H9 (cell line): ENCODE measurements around the gene PRKRA. TPM values are rescaled to one million over a fixed set of nuclear protein-coding genes. Genes with fewer than 3 reads are reported as not detected.

Experiments
- DNase-seq: peaks from one replicate; pipeline ENCODE4 v3.0.0-alpha.2; 2017
- H2AFZ ChIP-seq: one replicate; pipeline ENCODE4 v1.6.1; 2013; ENCODE audit warnings: mild to moderate bottlenecking, low read length, control low read depth, moderate library complexity
- H2AK5ac ChIP-seq: 2 replicates; pipeline ENCODE4 v1.6.1; 2013; ENCODE audit warnings: low read length, control low read depth, mixed read lengths; ENCODE audit not compliant: insufficient read length
- H2BK120ac ChIP-seq: one replicate; pipeline ENCODE4 v1.6.1; 2013; ENCODE audit warnings: low read depth, mild to moderate bottlenecking, low read length, control low read depth, inconsistent platforms; ENCODE audit not compliant: poor library complexity, severe bottlenecking
- H2BK12ac ChIP-seq: 2 replicates; pipeline ENCODE4 v1.6.1; 2013; ENCODE audit warnings: low read length, control low read depth, mixed read lengths, low read depth; ENCODE audit not compliant: insufficient read length
- H2BK15ac ChIP-seq: 2 replicates; pipeline ENCODE4 v1.6.1; 2013; ENCODE audit warnings: low read depth, low read length, control low read depth
- H2BK20ac ChIP-seq: one replicate; pipeline ENCODE4 v1.6.1; 2013; ENCODE audit warnings: low read depth, mild to moderate bottlenecking, low read length, control low read depth, inconsistent platforms; ENCODE audit not compliant: poor library complexity, severe bottlenecking
- H2BK5ac ChIP-seq: 2 replicates; pipeline ENCODE4 v1.6.1; 2013; ENCODE audit warnings: low read length, control low read depth, mixed read lengths; ENCODE audit not compliant: insufficient read length
- H3K14ac ChIP-seq: 2 replicates; pipeline ENCODE4 v1.6.1; 2013; ENCODE audit warnings: low read length, control low read depth; ENCODE audit not compliant: insufficient read depth
- H3K18ac ChIP-seq: 2 replicates; pipeline ENCODE4 v1.6.1; 2013; ENCODE audit warnings: low read depth, mild to moderate bottlenecking, mixed read lengths, low read length, control low read depth; ENCODE audit not compliant: insufficient read length
- H3K23ac ChIP-seq: 2 replicates; pipeline ENCODE4 v1.6.1; 2013; ENCODE audit warnings: low read length, control low read depth, mixed read lengths, low read depth; ENCODE audit not compliant: insufficient read length
- H3K23me2 ChIP-seq: 2 replicates; pipeline ENCODE4 v1.6.1; 2013; ENCODE audit warnings: low read depth, mild to moderate bottlenecking, mixed read lengths, low read length, control low read depth; ENCODE audit not compliant: insufficient read length, poor library complexity, severe bottlenecking
- H3K27ac ChIP-seq: 2 replicates; pipeline ENCODE4 v1.5.1; 2013; ENCODE audit warnings: low read length, control low read depth, mixed read lengths, low read depth; ENCODE audit not compliant: insufficient read length
- H3K27me3 ChIP-seq: 2 replicates; pipeline ENCODE4 v1.6.1; 2013; ENCODE audit warnings: low read length, control low read depth, inconsistent platforms; ENCODE audit not compliant: insufficient read depth
- H3K4ac ChIP-seq: 2 replicates; pipeline ENCODE4 v1.6.1; 2013; ENCODE audit warnings: low read depth, mild to moderate bottlenecking, control low read depth, inconsistent platforms, low read length, moderate library complexity
- H3K4me1 ChIP-seq: 2 replicates; pipeline ENCODE4 v1.6.1; 2013; ENCODE audit warnings: low read length, control low read depth, inconsistent platforms; ENCODE audit not compliant: insufficient read depth
- H3K4me2 ChIP-seq: 2 replicates; pipeline ENCODE4 v1.6.1; 2013; ENCODE audit warnings: low read length, control low read depth, mixed read lengths; ENCODE audit not compliant: insufficient read length, insufficient read depth
- H3K56ac ChIP-seq: 2 replicates; pipeline ENCODE4 v1.6.1; 2013; ENCODE audit warnings: low read depth, mild to moderate bottlenecking, mixed read lengths, low read length, control low read depth; ENCODE audit not compliant: insufficient read length
- H3K79me1 ChIP-seq: 2 replicates; pipeline ENCODE4 v1.6.1; 2013; ENCODE audit warnings: low read depth, mild to moderate bottlenecking, moderate library complexity, low read length, control low read depth, inconsistent platforms; ENCODE audit not compliant: insufficient read depth, poor library complexity, severe bottlenecking
- H3K79me2 ChIP-seq: 2 replicates; pipeline ENCODE4 v1.6.1; 2013; ENCODE audit warnings: low read length, control low read depth, inconsistent platforms; ENCODE audit not compliant: insufficient read depth
- H3K9ac ChIP-seq: 2 replicates; pipeline ENCODE4 v1.6.1; 2013; ENCODE audit warnings: low read length, control low read depth, mixed read lengths; ENCODE audit not compliant: insufficient read length; ENCODE audit errors: extremely low read depth
- H3K9me3 ChIP-seq: one replicate; pipeline ENCODE4 v1.6.1; 2013; ENCODE audit warnings: low read depth, low read length, inconsistent platforms; ENCODE audit not compliant: control insufficient read depth
- H3T11ph ChIP-seq: one replicate; pipeline ENCODE4 v1.6.1; 2013; ENCODE audit warnings: mild to moderate bottlenecking, low read length, control low read depth, inconsistent platforms
- H4K20me1 ChIP-seq: one replicate; pipeline ENCODE4 v1.6.1; 2013; ENCODE audit not compliant: control insufficient read depth, insufficient read length, insufficient read depth
- H4K5ac ChIP-seq: 2 replicates; pipeline ENCODE4 v1.6.1; 2013; ENCODE audit warnings: low read depth, mild to moderate bottlenecking, mixed read lengths, low read length, control low read depth; ENCODE audit not compliant: insufficient read length
- H4K8ac ChIP-seq: replicated peaks from 2 replicates; pipeline ENCODE4 v1.6.1; 2013; ENCODE audit warnings: low read length, control low read depth, mixed read lengths, low read depth; ENCODE audit not compliant: insufficient read length
- H4K91ac ChIP-seq: 2 replicates; pipeline ENCODE4 v1.6.1; 2013; ENCODE audit warnings: low read depth, mild to moderate bottlenecking, moderate library complexity, mixed read lengths, low read length, control low read depth; ENCODE audit not compliant: insufficient read length
- H3K27ac Mint-ChIP-seq, 3 experiments: 2 replicates in 2 of 3; 3 replicates in 1 of 3; pipeline ENCODE4 v1.8.0; 2020 to 2021; ENCODE audit warnings: mixed read lengths in 3 of 3, mild to moderate bottlenecking in 1 of 3, moderate library complexity in 1 of 3
- H3K27me3 Mint-ChIP-seq: 2 replicates; pipeline ENCODE4 v1.8.0; 2021; ENCODE audit warnings: low read depth, mild to moderate bottlenecking, moderate library complexity, mixed read lengths
- H3K36me3 Mint-ChIP-seq, 3 experiments: 2 replicates in 2 of 3; 3 replicates in 1 of 3; pipeline ENCODE4 v1.8.0; 2020 to 2021; ENCODE audit warnings: low read depth in 3 of 3, mixed read lengths in 3 of 3; ENCODE audit not compliant: insufficient read depth in 1 of 3
- H3K4me1 Mint-ChIP-seq, 2 experiments: 2 replicates each; pipeline ENCODE4 v1.8.0; 2020; ENCODE audit warnings: mixed read lengths in 2 of 2
- H3K4me3 Mint-ChIP-seq, 2 experiments: 2 replicates in 1 of 2; 3 replicates in 1 of 2; pipeline ENCODE4 v1.8.0; 2020 to 2021; ENCODE audit warnings: mild to moderate bottlenecking in 2 of 2, mixed read lengths in 2 of 2, moderate library complexity in 1 of 2
- H3K9me3 Mint-ChIP-seq, 2 experiments: 2 replicates in 1 of 2; 3 replicates in 1 of 2; pipeline ENCODE4 v1.8.0; 2020; ENCODE audit warnings: mild to moderate bottlenecking in 2 of 2, mixed read lengths in 2 of 2, moderate library complexity in 1 of 2
- WGBS: extraction: QIAGEN DNeasy Blood & Tissue Kit; methylation state at CpG from one replicate; pipeline ENCODE4 v1.1.7; 2013; ENCODE audit warnings: missing lambda C conversion rate, low lambda C conversion rate, mixed read lengths; ENCODE audit not compliant: insufficient read length; ENCODE audit errors: extremely low coverage; 5-methylcytosine and 5-hydroxymethylcytosine counted together
- total RNA-seq: library from RNA; stranded (reverse); gene quantifications from 2 replicates; pipeline ENCODE4 v1.2.1, GENCODE V29; 2021
- TF ChIP-seq, protein P1 (sequence below): fragments of 200-600 bp; sonication (generic); conservative IDR thresholded peaks from 3 replicates; pipeline ENCODE4 v1.8.0; 2021; ENCODE audit warnings: antibody characterized with exemption, mild to moderate bottlenecking

Gene PRKRA
- total RNA-seq, 1 experiment from 2014 or later: 61.5 TPM

- no peak overlapping the region for H4K8ac ChIP-seq
- H3K27me3 ChIP-seq: no peaks in the 10 kb centered on the region
- no peak overlapping the region for H4K5ac ChIP-seq
- H3K4me2 ChIP-seq: no peak overlapping the region
- no peak overlapping the region for H2AK5ac ChIP-seq
- no peak overlapping the region for H3K14ac ChIP-seq
- no peak overlapping the region for H2BK12ac ChIP-seq
- TF ChIP-seq, protein P1, sequence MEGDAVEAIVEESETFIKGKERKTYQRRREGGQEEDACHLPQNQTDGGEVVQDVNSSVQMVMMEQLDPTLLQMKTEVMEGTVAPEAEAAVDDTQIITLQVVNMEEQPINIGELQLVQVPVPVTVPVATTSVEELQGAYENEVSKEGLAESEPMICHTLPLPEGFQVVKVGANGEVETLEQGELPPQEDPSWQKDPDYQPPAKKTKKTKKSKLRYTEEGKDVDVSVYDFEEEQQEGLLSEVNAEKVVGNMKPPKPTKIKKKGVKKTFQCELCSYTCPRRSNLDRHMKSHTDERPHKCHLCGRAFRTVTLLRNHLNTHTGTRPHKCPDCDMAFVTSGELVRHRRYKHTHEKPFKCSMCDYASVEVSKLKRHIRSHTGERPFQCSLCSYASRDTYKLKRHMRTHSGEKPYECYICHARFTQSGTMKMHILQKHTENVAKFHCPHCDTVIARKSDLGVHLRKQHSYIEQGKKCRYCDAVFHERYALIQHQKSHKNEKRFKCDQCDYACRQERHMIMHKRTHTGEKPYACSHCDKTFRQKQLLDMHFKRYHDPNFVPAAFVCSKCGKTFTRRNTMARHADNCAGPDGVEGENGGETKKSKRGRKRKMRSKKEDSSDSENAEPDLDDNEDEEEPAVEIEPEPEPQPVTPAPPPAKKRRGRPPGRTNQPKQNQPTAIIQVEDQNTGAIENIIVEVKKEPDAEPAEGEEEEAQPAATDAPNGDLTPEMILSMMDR: no peak
- no peak overlapping the region for H2BK120ac ChIP-seq
- no peak overlapping the region for H2BK5ac ChIP-seq
- no peak overlapping the region for H2AFZ ChIP-seq
- no peak overlapping the region for H2BK20ac ChIP-seq
- H3K4me1 ChIP-seq: peaks cover 3% of the 10 kb centered on the region; the same call in 1 of the 2 replicates
- no CpG with 5 or more reads among the region's 3 CpGs for WGBS
- no peak overlapping the region for H3K18ac ChIP-seq
- H3K23ac ChIP-seq: no peak overlapping the region
- peaks cover 17 to 19% of the 10 kb centered on the region in 2 experiments for H3K4me1 Mint-ChIP-seq
- no peaks in the 10 kb centered on the region; a peak in 1 of 5 replicates for H3K9me3 Mint-ChIP-seq
- H3K9ac ChIP-seq: no peak overlapping the region
- peaks cover 0 to 10% (median 4%) of the 10 kb centered on the region in 3 experiments; a peak in 3 of 7 replicates for H3K36me3 Mint-ChIP-seq
- peaks cover 3% of the 10 kb centered on the region for H3K79me1 ChIP-seq
- H4K20me1 ChIP-seq: no peaks in the 10 kb centered on the region
- no peak overlapping the region for H3K27ac ChIP-seq
- DNase-seq: no peak
- H3K4me3 Mint-ChIP-seq: no peak overlapping the region
- H3K27me3 Mint-ChIP-seq: no peaks in the 10 kb centered on the region
- H3T11ph ChIP-seq: no peak overlapping the region
- H3K4ac ChIP-seq: no peak overlapping the region
- no peak overlapping the region for H2BK15ac ChIP-seq
- no peak overlapping the region for H4K91ac ChIP-seq
- H3K79me2 ChIP-seq: peaks cover 3% of the 10 kb centered on the region; the same call in 1 of the 2 replicates
- H3K9me3 ChIP-seq: no peaks in the 10 kb centered on the region
- no peak overlapping the region for H3K27ac Mint-ChIP-seq
- no peaks in the 10 kb centered on the region for H3K23me2 ChIP-seq
- no peak overlapping the region for H3K56ac ChIP-seq
Measured at GRCh38 chr2:178485356-178485755, 34.4 kb upstream of the PRKRA start.
